Gastrocnemius medialis (tissue), 4 donors: Measurements from ENCODE around the gene EN2.

Experiments used
- CTCF ChIP-seq, 5 experiments: fragments of 450-650 bp in 3 of 5; fragments of 200-600 bp in 2 of 5; sonication (generic) in 2 of 5; IDR thresholded peaks in 4 of 5; conservative IDR thresholded peaks in 1 of 5; 1 replicate in 4 of 5; 2 replicates in 1 of 5; pipeline ENCODE4 v1.5.1; 2016 to 2019; ENCODE audit warnings: antibody characterized with exemption in 5 of 5, mild to moderate bottlenecking in 3 of 5, moderate library complexity in 3 of 5
- POLR2A ChIP-seq, 2 donors: fragments of 450-650 bp; IDR thresholded peaks; one replicate each; pipeline ENCODE4 v1.6.1; 2017; ENCODE audit warnings: antibody characterized with exemption in 2 of 2, mild to moderate bottlenecking in 2 of 2, moderate library complexity in 2 of 2

GRCh38 chr7:155457544-155458110 is 302 bp upstream of the EN2 start:
- TF ChIP-seq POLR2A (IDR thresholded peaks at IDR 0.05) (peak in 1 of 2 donors; percentile 34), CTCF (IDR thresholded peaks at IDR 0.05 in 4 of 5, conservative IDR thresholded peaks at IDR 0.05 in 1 of 5) (no peak)
